D721Med (cell line): Measurements from ENCODE around the gene HECTD1.

ENCODE experiments used
- DNase-seq: peaks from one replicate; pipeline ENCODE4 v3.0.0; 2011; ENCODE audit warnings: low spot score; ENCODE audit not compliant: insufficient read length
- FAIRE-seq: peaks from 2 replicates; lab custom pipeline; 2011; peaks lifted over from hg19 to GRCh38; lab: Jason Lieb, UNC
- CTCF ChIP-seq: IDR thresholded peaks from 2 replicates; pipeline ENCODE4 v1.5.1; 2012; ENCODE audit warnings: mild to moderate bottlenecking, control low read depth; ENCODE audit not compliant: insufficient read depth; ENCODE audit errors: missing control alignments

The HECTD1 gene

GRCh38 chr14:31164115-31164514, 43.5 kb downstream of the HECTD1 start:
- DNase-seq (no peak), FAIRE-seq (no peak)
- no peak for TF ChIP-seq CTCF

- DNase-seq (no peak), FAIRE-seq (no peak)
- no peak for TF ChIP-seq CTCF
Observed at GRCh38 chr14:31162910-31163649, 44.5 kb downstream of the HECTD1 start.

- TF ChIP-seq CTCF = no peak
- FAIRE-seq = no peak
- DNase-seq = no peak
Observed at GRCh38 chr14:31161274-31161673, 46.3 kb downstream of the HECTD1 start.

- FAIRE-seq = no peak
- no peak for DNase-seq
- no peak for TF ChIP-seq CTCF
Observed at GRCh38 chr14:31159682-31160296, 47.8 kb downstream of the HECTD1 start.

GRCh38 chr14:31154956-31155355, 52.6 kb downstream of the HECTD1 start:
- TF ChIP-seq CTCF = no peak
- FAIRE-seq (no peak), DNase-seq (no peak)

- no peak for DNase-seq
- no peak for TF ChIP-seq CTCF
- no peak for FAIRE-seq
Observed at GRCh38 chr14:31142455-31143087, 65.0 kb downstream of the HECTD1 start.

GRCh38 chr14:31139301-31139847, 68.2 kb downstream of the HECTD1 start:
- FAIRE-seq = no peak
- no peak for TF ChIP-seq CTCF

More at GRCh38 chr14:31139301-31139847, 68.2 kb downstream of the HECTD1 start:
- DNase-seq = no peak
